ENCODE data around the gene EME2. TPM values are rescaled to one million over a fixed set of nuclear protein-coding genes. Genes with fewer than 3 reads are reported as not detected.

The EME2 gene, protein sequence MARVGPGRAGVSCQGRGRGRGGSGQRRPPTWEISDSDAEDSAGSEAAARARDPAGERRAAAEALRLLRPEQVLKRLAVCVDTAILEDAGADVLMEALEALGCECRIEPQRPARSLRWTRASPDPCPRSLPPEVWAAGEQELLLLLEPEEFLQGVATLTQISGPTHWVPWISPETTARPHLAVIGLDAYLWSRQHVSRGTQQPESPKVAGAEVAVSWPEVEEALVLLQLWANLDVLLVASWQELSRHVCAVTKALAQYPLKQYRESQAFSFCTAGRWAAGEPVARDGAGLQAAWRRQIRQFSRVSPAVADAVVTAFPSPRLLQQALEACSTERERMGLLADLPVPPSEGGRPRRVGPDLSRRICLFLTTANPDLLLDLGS
- total RNA-seq, result 10 to 100 TPM; 20.3 to 34.2 TPM
- 12.5 TPM for polyA plus RNA-seq (ENCODE audit: insufficient read depth, low read depth, low replicate concordance)
- long read RNA-seq, donor 1, partial matches to known transcripts, result 44 of 214 reads
- long read RNA-seq, donor 1, other reads (novel, unspliced or antisense), result 170 of 214 reads
- long read RNA-seq, donor 2, result 0 reads

DNA sequence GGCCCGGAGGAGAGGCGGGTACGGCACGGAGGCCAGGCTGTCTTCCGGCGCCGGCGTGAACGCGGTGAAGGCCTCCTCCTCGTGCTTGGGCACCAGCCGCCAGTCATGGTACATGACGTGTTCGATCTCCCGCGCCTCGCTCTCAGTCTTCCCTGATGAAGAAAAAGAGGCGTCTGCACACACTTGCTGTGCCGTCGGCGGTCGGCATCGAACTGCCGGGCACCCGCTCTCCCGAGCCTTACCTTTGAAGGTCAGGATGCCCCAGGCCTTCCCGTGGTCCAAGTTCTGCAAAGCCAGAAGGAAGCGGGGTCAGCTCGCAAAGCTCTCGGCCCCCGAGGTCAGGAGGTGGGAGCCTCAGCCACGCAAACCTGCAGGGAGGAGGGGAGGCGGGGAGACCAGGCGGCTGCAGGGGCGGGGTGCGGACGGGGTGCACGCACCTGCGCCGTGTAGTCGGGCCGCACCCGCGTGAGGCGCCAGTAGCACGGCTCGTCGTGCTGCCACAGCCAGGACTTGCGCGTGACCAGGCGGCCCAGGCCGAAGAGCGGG, at the start of gene EME2:
TSS of gene EME2 (plus strand) at position 449 of the 546 bp plus-strand sequence. CDS start 418 bp downstream, outside the sequence.
- Histone ChIP-seq H3K4me1 (peaks cover 27% of the 10 kb centered on the region), H3K9me3 (no peaks in the 10 kb centered on the region), H3K27me3 (no peaks in the 10 kb centered on the region), H3K36me3 (ENCODE audit: low read depth, missing control alignments) (no peaks in the 10 kb centered on the region), H3K4me3 (peak within 1 kb of the TSS; percentile 86), H3K27ac (peak within 1 kb of the TSS; percentile 73 to 87)
- DNase-seq, result no peak
- intact Hi-C loops (cut with DNase I; ENCODE audit: low total_unique reads), result no loop called here
- 0% methylated on average over 12 to 53 of the region's 53 CpGs for WGBS, 2 donors
- TF ChIP-seq, protein P1, sequence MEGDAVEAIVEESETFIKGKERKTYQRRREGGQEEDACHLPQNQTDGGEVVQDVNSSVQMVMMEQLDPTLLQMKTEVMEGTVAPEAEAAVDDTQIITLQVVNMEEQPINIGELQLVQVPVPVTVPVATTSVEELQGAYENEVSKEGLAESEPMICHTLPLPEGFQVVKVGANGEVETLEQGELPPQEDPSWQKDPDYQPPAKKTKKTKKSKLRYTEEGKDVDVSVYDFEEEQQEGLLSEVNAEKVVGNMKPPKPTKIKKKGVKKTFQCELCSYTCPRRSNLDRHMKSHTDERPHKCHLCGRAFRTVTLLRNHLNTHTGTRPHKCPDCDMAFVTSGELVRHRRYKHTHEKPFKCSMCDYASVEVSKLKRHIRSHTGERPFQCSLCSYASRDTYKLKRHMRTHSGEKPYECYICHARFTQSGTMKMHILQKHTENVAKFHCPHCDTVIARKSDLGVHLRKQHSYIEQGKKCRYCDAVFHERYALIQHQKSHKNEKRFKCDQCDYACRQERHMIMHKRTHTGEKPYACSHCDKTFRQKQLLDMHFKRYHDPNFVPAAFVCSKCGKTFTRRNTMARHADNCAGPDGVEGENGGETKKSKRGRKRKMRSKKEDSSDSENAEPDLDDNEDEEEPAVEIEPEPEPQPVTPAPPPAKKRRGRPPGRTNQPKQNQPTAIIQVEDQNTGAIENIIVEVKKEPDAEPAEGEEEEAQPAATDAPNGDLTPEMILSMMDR (IDR thresholded peaks at IDR 0.05), result no peak
- TF ChIP-seq POLR2A (IDR thresholded peaks at IDR 0.05), result no peak

DNA sequence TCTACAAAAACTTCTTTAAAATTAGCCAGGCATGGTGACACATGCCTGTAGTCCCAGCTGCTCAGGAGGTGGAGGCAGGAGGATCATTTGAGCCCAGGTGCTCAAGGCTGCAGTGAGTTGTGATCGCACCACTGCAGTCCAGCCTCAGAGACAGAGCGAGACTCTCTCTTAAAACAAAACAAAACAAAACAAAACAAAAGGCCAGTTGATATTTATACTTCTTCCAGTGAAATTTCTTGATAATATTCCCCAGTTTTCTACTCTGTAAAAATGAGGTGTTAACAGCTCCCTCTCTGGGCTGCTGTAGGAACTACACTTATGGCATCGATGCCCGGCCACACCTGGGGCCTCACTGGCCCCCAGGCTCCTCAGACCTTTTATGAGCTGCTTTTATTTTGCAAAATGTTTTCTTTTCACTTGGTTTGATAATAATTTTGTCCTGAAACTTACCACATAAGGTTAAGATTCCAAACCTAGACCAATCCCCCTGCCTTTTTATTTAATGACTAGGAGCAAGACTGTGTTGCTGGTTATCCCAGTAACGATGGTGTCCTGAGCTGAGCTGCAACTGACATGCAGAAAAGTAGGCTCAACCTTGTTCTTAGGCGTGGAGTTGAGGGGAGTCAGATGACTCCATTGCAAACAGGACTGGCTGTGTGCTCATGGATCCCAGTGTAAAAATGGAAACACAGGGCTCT, 49.0 kb upstream of the EME2 start:
- Histone ChIP-seq H3K4me1 (peaks cover 3% of the 10 kb centered on the region), H3K27ac (no peak overlapping the region), H3K36me3 (ENCODE audit: low read depth, missing control alignments) (no peaks in the 10 kb centered on the region), H3K4me3 (no peak overlapping the region), H3K9me3 (no peaks in the 10 kb centered on the region), H3K27me3 (no peaks in the 10 kb centered on the region)
- intact Hi-C loops (cut with DNase I; ENCODE audit: low total_unique reads), result no loop called here
- WGBS, 2 donors, result 52 to 57% methylated on average over 6 of the region's 6 CpGs
- TF ChIP-seq POLR2A (IDR thresholded peaks at IDR 0.05), result no peak
- TF ChIP-seq, protein P1 (IDR thresholded peaks at IDR 0.05), result peak; percentile 52 to 81 (median 63)
- DNase-seq, result peak; percentile 65

DNA sequence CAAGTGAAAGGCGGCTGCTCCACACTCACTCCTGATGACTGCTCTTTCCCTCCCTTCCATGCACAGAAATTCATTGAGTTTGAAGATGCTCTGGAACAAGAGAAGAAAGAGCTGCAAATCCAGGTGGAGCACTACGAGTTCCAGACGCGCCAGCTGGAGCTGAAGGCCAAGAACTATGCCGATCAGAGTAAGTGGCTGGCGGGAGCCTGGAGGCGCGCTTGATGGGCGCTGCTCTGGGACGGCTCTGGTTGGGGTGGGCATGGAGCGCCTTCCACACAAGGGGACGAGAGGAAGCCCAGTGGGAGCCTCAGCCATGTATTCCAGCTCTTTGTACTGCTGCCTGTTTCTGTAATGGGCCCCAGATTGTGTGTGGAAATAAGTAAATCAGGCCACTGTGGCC, 48.1 kb upstream of the EME2 start:
- WGBS, 2 donors, result 83 to 93% methylated on average over 12 of the region's 12 CpGs
- no peak overlapping the region for H3K4me3 ChIP-seq
- no peaks in the 10 kb centered on the region for H3K36me3 ChIP-seq (ENCODE audit: low read depth, missing control alignments)
- intact Hi-C loops (cut with DNase I; ENCODE audit: low total_unique reads), result no loop called here
- no peaks in the 10 kb centered on the region for H3K27me3 ChIP-seq
- no peak for TF ChIP-seq POLR2A (IDR thresholded peaks at IDR 0.05)
- TF ChIP-seq, protein P1 (IDR thresholded peaks at IDR 0.05), result no peak
- no peaks in the 10 kb centered on the region for H3K9me3 ChIP-seq
- no peak for DNase-seq
- H3K27ac ChIP-seq, result no peak overlapping the region
- peaks cover 3% of the 10 kb centered on the region for H3K4me1 ChIP-seq

DNA sequence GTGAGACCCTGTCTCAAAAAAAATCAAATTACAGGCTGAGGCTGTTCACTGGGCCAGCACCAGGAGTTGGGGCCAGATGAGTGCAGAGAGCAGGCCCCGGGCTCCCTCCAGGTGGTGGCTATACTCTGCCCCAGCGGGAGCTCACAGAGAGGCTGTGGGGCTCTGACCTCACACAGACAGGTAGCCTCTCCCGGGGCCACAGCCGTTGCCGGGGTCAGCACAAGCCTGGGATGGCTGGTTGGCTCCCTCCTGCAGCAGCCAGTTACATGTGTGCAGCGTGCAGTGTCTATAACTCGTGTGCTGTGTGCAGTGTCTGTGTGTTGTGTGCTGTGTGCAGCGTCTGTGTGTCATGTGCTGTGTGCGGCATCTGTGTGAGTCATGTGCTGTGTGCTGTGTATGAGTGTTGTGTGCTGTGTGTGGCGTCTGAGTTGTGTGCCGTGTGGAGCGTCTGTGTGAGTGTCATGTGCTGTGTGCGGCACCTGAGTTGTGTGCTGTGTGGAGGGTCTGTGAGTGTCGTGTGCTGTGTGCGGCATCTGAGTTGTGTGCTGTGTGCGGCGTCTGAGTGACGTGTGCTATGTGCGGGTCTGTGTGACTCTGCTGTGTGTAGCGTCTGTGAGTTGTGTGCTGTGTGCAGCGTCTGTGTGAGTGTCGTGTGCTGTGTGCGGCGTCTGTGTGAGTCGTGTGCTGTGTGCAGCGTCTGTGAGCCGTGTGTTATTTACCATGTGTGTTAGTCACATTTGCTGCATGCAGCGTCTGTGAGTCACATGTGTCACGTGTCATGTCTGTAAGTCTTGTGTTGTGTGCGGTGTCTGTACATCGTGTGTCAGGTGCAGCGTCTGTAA, 45.7 kb upstream of the EME2 start:
- H3K36me3 ChIP-seq (ENCODE audit: low read depth, missing control alignments), result no peaks in the 10 kb centered on the region
- no peaks in the 10 kb centered on the region for H3K9me3 ChIP-seq
- H3K4me1 ChIP-seq, result peaks cover 3% of the 10 kb centered on the region
- WGBS, 2 donors, result 96% methylated on average over 23 to 32 of the region's 32 CpGs
- no peak for DNase-seq
- no peak overlapping the region for H3K27ac ChIP-seq
- H3K27me3 ChIP-seq, result no peaks in the 10 kb centered on the region
- no peak overlapping the region for H3K4me3 ChIP-seq
- no peak for TF ChIP-seq POLR2A (IDR thresholded peaks at IDR 0.05)
- TF ChIP-seq, protein P1 (IDR thresholded peaks at IDR 0.05), result no peak
- intact Hi-C loops (cut with DNase I; ENCODE audit: low total_unique reads), result no loop called here

Data from testis (tissue), 5 donors.